Thyroid gland (tissue), 4 donors: ENCODE results near the gene PAQR8.

Experiments
- CTCF ChIP-seq, 6 experiments: fragments of 200-600 bp in 3 of 6; fragments of 450-650 bp in 3 of 6; sonication (generic) in 3 of 6; IDR thresholded peaks; one replicate each; pipeline ENCODE4 v1.5.1; 2016 to 2019; ENCODE audit warnings: antibody characterized with exemption in 6 of 6, mild to moderate bottlenecking in 2 of 6, inconsistent platforms in 1 of 6, moderate library complexity in 1 of 6
- POLR2A ChIP-seq, 2 donors: fragments of 450-650 bp; IDR thresholded peaks; one replicate each; pipeline ENCODE4 v1.6.1; 2017; ENCODE audit warnings: antibody characterized with exemption in 2 of 2, mild to moderate bottlenecking in 2 of 2, moderate library complexity in 1 of 2

GRCh38 chr6:52394251-52394666, 32.3 kb downstream of the PAQR8 start:
- TF ChIP-seq CTCF (IDR thresholded peaks at IDR 0.05) = no peak
- TF ChIP-seq POLR2A (IDR thresholded peaks at IDR 0.05) = no peak
